ENCODE data around the gene HERPUD1. TPM values are rescaled to one million over a fixed set of nuclear protein-coding genes. Genes with fewer than 3 reads are reported as not detected.
"Not testable (repeated sequence)": the region's sequence is repeated elsewhere in the genome, so short reads cannot be mapped to it uniquely, and the experiment has no call there.

Gene HERPUD1
- total RNA-seq, 1 donor from 2014 or later, result 79.8 TPM

DNA sequence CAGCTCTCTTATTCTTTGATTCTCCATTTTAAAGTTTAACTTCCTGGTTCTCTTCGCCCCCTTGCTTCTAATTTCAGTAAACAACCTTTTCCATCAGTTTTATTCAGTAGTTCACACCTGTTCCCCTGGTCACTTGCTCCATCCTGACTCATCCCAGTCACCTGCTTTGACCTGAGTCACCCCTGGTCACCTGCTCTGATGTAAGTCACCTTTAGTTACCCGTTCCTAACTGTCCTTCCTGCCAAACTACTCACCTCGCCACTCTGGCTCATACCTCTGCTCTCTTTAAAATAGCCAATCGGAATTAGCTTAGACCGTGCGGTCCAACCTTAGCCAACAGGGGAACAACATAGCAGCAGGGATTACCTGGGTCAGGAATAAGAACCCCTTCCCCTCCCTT lies 52.7 kb downstream of the HERPUD1 start:
- H3K4me1 Mint-ChIP-seq, result peaks cover 11% of the 10 kb centered on the region
- peaks cover 40% of the 10 kb centered on the region for H3K27me3 Mint-ChIP-seq (ENCODE audit: low read depth)
- TF ChIP-seq, protein P1, sequence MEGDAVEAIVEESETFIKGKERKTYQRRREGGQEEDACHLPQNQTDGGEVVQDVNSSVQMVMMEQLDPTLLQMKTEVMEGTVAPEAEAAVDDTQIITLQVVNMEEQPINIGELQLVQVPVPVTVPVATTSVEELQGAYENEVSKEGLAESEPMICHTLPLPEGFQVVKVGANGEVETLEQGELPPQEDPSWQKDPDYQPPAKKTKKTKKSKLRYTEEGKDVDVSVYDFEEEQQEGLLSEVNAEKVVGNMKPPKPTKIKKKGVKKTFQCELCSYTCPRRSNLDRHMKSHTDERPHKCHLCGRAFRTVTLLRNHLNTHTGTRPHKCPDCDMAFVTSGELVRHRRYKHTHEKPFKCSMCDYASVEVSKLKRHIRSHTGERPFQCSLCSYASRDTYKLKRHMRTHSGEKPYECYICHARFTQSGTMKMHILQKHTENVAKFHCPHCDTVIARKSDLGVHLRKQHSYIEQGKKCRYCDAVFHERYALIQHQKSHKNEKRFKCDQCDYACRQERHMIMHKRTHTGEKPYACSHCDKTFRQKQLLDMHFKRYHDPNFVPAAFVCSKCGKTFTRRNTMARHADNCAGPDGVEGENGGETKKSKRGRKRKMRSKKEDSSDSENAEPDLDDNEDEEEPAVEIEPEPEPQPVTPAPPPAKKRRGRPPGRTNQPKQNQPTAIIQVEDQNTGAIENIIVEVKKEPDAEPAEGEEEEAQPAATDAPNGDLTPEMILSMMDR (IDR thresholded peaks at IDR 0.05; ENCODE audit: unreplicated experiment), result no peak
- H3K27ac Mint-ChIP-seq, result no peak overlapping the region
- no peak for DNase-seq (ENCODE audit: low spot score in 2 of 2, unreplicated experiment in 2 of 2)
- no peak overlapping the region for H3K4me3 Mint-ChIP-seq
- peaks cover 3% of the 10 kb centered on the region for H3K9me3 Mint-ChIP-seq
- H3K36me3 Mint-ChIP-seq, result no peaks in the 10 kb centered on the region

DNA sequence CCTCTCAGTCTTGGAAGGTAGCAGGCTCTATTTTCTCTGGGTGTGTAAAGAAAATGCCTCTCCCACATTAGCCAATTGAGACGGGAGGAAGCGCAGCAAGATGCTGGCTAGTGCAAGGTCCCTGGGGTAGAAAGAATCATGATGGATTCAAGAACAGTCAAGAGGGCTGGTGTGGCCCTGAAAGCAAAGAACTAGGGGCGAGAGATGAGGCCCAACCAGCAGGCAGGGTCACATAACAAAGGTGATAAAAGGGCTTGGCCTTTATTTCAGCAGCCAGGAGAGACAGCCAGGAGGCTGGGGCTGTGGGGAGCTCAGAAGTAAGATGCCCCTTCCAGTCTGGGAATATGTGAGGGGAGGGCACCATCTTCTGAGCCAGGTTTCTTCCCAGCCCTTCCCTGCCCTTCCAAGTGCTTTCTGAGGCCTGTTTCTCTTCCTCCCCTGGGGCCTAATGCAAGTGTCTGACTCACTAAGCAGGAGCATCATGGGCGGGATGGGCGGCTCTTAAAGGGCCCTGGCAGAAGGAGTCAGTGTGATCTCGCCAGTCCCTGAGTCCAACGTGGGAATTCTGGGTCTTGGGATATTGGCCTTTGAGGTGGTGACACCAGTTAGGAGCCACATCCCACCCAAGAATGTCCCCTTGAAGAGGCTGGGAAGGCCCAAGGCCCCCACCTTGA lies 53.5 kb downstream of the HERPUD1 start:
- peaks cover 48% of the 10 kb centered on the region for H3K27me3 Mint-ChIP-seq (ENCODE audit: low read depth)
- no peaks in the 10 kb centered on the region for H3K36me3 Mint-ChIP-seq
- no peaks in the 10 kb centered on the region for H3K9me3 Mint-ChIP-seq
- H3K27ac Mint-ChIP-seq, result no peak overlapping the region
- H3K4me3 Mint-ChIP-seq, result no peak overlapping the region
- TF ChIP-seq, protein P1 (IDR thresholded peaks at IDR 0.05; ENCODE audit: unreplicated experiment), result no peak
- H3K4me1 Mint-ChIP-seq, result peaks cover 15% of the 10 kb centered on the region
- DNase-seq (ENCODE audit: low spot score in 2 of 2, unreplicated experiment in 2 of 2), result no peak

DNA sequence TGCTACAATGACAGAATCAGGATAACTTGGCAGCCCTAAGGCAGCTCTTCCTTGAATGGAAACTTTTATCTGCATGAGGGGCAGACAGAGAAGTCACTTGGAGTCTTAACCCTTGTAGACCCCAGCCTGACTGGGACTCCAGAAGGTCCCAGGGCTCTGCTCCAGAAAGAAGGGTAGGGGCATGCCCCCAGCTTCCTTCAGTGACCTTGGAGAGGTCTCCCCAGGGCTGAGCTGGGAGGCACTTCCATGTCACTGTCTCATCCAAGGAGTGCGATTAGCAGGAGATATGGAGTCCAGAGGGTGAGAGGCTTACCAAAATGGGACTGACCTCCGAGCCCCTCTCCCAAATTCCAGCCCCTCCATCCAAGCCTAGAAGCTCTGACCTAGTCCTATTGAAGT lies 54.0 kb downstream of the HERPUD1 start:
- TF ChIP-seq, protein P1 (IDR thresholded peaks at IDR 0.05; ENCODE audit: unreplicated experiment), result no peak
- Mint-ChIP-seq H3K9me3 (no peaks in the 10 kb centered on the region), H3K36me3 (no peaks in the 10 kb centered on the region), H3K27me3 (ENCODE audit: low read depth) (peaks cover 54% of the 10 kb centered on the region), H3K4me3 (no peak overlapping the region), H3K4me1 (peaks cover 14% of the 10 kb centered on the region), H3K27ac (no peak overlapping the region)
- DNase-seq (ENCODE audit: low spot score in 2 of 2, unreplicated experiment in 2 of 2), result no peak

DNA sequence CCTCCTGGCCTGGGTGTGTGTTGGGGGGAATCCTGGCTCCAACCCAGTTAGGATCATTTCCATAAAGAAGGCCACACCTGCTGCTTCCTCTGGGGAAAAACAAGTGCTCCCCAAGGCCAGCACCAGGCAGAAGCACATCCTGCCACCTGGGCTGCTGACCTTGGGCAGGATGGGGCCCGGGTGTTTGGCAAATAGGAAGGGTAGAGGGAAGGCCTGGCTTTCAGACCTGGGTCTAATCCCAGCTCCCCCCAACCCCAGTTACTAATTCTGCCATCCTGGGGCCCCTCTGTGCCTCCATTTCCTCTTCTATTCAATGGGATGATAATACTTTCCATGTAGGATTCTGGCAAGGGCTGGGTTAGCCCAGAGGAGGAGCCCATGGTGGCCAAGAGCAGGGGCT lies 54.4 kb downstream of the HERPUD1 start:
- Mint-ChIP-seq H3K4me1 (peaks cover 10% of the 10 kb centered on the region), H3K4me3 (no peak overlapping the region), H3K27me3 (ENCODE audit: low read depth) (peaks cover 58% of the 10 kb centered on the region), H3K36me3 (no peaks in the 10 kb centered on the region), H3K9me3 (no peaks in the 10 kb centered on the region), H3K27ac (no peak overlapping the region)
- TF ChIP-seq, protein P1 (IDR thresholded peaks at IDR 0.05; ENCODE audit: unreplicated experiment), result no peak
- DNase-seq (ENCODE audit: low spot score in 2 of 2, unreplicated experiment in 2 of 2), result no peak

DNA sequence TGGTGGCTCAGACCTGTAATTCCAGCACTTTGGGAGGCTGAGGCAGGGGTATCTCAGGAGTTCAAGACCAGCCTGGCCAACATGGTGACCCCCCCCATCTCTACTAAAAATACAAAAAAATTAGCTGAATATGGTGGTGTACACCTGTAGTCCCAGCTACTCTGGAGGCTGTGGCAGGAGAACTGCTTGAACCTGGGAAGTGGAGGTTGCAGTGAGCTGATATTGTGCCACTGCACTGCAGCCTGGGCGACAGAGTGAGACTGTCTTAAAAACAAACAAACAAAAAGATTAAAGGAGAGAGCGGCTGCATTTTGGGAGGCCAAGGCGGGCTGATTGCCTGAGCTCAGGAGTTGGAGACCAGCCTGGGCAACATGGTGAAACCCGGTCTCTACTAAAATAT lies 55.0 kb downstream of the HERPUD1 start:
- DNase-seq (ENCODE audit: low spot score in 2 of 2, unreplicated experiment in 2 of 2); H3K27ac Mint-ChIP-seq; H3K9me3 Mint-ChIP-seq; H3K36me3 Mint-ChIP-seq; H3K4me1 Mint-ChIP-seq: not testable (repeated sequence)
- peak overlapping the region; percentile 26 for H3K4me3 Mint-ChIP-seq
- H3K27me3 Mint-ChIP-seq (ENCODE audit: low read depth), result peaks cover 62% of the 10 kb centered on the region

DNA sequence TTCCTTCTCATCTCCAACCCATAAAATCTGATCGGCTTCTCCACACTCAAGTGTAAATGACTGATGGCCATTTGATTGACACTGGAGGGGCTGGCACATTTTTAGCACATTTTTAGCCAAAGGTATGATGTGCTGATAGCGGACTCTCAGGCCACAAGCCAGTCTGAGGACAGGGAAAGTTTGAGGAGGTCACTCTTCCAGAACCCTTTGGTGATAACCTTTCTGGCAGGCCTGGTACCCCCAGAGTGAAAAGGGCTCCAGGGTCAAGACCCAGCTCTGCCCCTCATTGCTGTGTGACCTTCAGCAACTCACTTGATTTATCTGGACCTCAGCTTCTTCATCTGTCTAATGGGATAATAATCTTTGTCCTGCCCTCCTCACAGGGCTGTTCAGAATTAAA lies 55.8 kb downstream of the HERPUD1 start:
- H3K4me1 Mint-ChIP-seq, result peaks cover 8% of the 10 kb centered on the region
- TF ChIP-seq, protein P1 (IDR thresholded peaks at IDR 0.05; ENCODE audit: unreplicated experiment), result no peak
- DNase-seq (ENCODE audit: low spot score in 2 of 2, unreplicated experiment in 2 of 2), result no peak
- H3K27ac Mint-ChIP-seq, result no peak overlapping the region
- H3K27me3 Mint-ChIP-seq (ENCODE audit: low read depth), result peaks cover 59% of the 10 kb centered on the region
- H3K4me3 Mint-ChIP-seq, result no peak overlapping the region
- no peaks in the 10 kb centered on the region for H3K9me3 Mint-ChIP-seq
- H3K36me3 Mint-ChIP-seq, result no peaks in the 10 kb centered on the region

All from mesothelial cell of epicardium (in vitro differentiated cells).